Chondrocyte (in vitro differentiated cells): ENCODE results near the gene RAP1GAP2. TPM values are rescaled to one million over a fixed set of nuclear protein-coding genes. Genes with fewer than 3 reads are reported as not detected.

ENCODE experiments used
- DNase-seq: peaks from one replicate; pipeline ENCODE4 v3.0.0; 2021; ENCODE audit warnings: mixed read lengths, low spot score
- H3K27ac Mint-ChIP-seq: one replicate; pipeline ENCODE4 v1.8.0; 2021; ENCODE audit warnings: mild to moderate bottlenecking, moderate library complexity, mixed read lengths; ENCODE audit not compliant: unreplicated experiment
- H3K27me3 Mint-ChIP-seq: 2 replicates; pipeline ENCODE4 v1.8.0; 2021; ENCODE audit warnings: low read depth, mixed read lengths
- H3K36me3 Mint-ChIP-seq: 2 replicates; pipeline ENCODE4 v1.8.0; 2021; ENCODE audit warnings: low read depth, mixed read lengths
- H3K4me1 Mint-ChIP-seq: 2 replicates; pipeline ENCODE4 v1.8.0; 2021; ENCODE audit warnings: low read depth, mild to moderate bottlenecking, mixed read lengths
- H3K4me3 Mint-ChIP-seq: one replicate; pipeline ENCODE4 v1.8.0; 2021; ENCODE audit warnings: mild to moderate bottlenecking, moderate library complexity, mixed read lengths; ENCODE audit not compliant: unreplicated experiment
- H3K9me3 Mint-ChIP-seq: 2 replicates; pipeline ENCODE4 v1.8.0; 2021; ENCODE audit warnings: low read depth, mixed read lengths
- total RNA-seq: library from RNA; stranded (reverse); gene quantifications from 3 replicates; pipeline ENCODE4 v1.2.1, GENCODE V29; 2021
- TF ChIP-seq, protein P1 (sequence below): fragments of 200-600 bp; sonication (generic); IDR thresholded peaks from 2 replicates; pipeline ENCODE4 v1.5.0; 2021; ENCODE audit warnings: antibody characterized with exemption, mild to moderate bottlenecking, moderate library complexity

Gene RAP1GAP2
- total RNA-seq, 1 donor from 2014 or later: 3.4 TPM

DNA sequence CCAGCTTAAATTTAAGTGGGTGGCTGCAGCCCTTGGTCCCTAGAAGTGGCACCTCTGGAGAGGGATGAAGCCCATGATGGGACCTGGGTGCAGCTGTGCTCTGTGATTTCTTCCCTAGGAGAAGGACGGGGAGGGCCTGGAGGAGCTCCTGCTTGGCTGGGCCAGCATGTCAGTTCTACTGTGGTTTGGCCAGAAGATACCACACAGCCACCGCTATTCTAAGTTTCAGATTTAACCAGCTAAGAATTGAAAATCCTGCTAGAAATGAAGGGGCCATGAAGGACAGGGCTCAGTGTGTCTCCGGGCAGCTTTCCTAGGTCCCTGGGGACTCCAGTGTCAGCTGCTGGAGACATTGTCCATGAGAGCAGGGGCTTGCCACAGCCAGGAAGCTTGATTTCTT is 9.7 kb downstream of the RAP1GAP2 start:
- no peak for DNase-seq
- no peak overlapping the region for H3K4me3 Mint-ChIP-seq
- H3K4me1 Mint-ChIP-seq: no peaks in the 10 kb centered on the region
- H3K27me3 Mint-ChIP-seq: peaks cover 28% of the 10 kb centered on the region
- TF ChIP-seq, protein P1, sequence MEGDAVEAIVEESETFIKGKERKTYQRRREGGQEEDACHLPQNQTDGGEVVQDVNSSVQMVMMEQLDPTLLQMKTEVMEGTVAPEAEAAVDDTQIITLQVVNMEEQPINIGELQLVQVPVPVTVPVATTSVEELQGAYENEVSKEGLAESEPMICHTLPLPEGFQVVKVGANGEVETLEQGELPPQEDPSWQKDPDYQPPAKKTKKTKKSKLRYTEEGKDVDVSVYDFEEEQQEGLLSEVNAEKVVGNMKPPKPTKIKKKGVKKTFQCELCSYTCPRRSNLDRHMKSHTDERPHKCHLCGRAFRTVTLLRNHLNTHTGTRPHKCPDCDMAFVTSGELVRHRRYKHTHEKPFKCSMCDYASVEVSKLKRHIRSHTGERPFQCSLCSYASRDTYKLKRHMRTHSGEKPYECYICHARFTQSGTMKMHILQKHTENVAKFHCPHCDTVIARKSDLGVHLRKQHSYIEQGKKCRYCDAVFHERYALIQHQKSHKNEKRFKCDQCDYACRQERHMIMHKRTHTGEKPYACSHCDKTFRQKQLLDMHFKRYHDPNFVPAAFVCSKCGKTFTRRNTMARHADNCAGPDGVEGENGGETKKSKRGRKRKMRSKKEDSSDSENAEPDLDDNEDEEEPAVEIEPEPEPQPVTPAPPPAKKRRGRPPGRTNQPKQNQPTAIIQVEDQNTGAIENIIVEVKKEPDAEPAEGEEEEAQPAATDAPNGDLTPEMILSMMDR: no peak
- no peaks in the 10 kb centered on the region for H3K36me3 Mint-ChIP-seq
- H3K27ac Mint-ChIP-seq: no peak overlapping the region
- H3K9me3 Mint-ChIP-seq: no peaks in the 10 kb centered on the region

DNA sequence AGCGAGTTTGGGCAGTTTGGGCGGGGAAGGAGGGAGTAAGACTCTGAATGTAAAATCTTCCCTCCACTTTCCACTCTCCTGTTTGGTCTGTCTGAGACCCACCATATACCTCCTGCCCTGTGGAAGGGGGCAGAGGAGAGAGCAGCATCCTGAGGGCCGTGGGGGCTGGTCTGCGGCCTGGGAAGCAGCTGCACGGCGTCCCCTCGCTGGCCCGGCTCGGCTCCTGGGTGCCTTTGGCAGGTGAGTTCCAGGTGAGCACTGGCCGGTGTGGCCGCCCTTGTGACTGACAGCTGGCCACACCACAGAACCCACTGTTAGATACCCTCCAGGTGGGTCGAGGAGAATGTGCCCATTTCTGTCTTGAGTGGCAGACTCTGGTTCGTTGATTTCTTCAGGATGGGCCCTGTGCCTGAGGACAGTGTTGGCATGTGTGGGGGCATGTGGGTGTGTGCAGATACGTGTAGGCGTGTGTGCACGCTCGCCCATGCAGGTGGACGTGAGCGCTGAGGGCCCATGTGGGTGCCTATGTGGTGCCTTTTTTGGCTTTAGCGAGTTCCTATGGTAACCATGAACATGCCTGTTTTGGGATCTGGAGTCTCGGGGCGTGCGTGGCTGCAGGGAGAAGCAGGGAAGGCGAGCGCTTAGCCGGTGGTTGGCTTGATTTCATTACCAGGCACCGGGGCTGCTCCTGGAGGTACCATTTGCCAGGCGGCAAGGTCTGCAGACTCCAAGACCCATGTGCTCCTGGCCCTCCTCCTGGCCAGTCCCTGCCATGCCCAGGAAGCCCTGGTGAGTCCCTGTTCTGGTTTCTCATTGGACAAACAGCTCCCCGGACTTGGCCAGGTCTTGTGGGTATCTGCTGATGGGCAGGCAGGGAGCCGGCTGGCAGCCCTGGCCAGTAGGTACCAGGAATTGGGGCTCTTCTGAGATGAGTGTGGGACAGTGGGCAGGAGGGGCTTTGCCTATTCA is 12.4 kb downstream of the RAP1GAP2 start:
- peaks cover 8% of the 10 kb centered on the region for H3K4me1 Mint-ChIP-seq
- H3K27me3 Mint-ChIP-seq: peaks cover 15% of the 10 kb centered on the region
- no peaks in the 10 kb centered on the region for H3K9me3 Mint-ChIP-seq
- no peaks in the 10 kb centered on the region for H3K36me3 Mint-ChIP-seq
- no peak overlapping the region for H3K4me3 Mint-ChIP-seq
- DNase-seq: no peak
- TF ChIP-seq, protein P1: no peak
- H3K27ac Mint-ChIP-seq: no peak overlapping the region

DNA sequence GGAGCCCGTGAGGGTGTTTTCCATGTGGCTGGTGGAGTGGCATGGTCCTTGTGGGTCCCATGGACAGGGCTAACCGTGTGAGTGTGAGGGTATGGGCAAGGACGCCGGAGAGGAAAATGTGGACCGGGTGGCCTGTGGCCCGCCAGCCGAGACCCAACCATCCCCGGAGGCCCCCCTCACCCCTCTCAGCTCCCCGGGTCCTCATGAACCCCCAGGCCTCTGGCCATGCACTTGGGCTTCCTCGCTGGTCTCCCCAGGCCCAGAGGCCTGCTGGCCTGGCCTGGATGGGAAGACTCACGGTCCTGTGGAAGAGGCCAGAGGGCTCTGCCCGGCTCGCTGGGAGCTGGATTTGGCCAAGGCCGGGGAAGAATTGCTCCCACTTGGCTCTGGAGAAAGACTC is 13.1 kb downstream of the RAP1GAP2 start:
- no peaks in the 10 kb centered on the region for H3K36me3 Mint-ChIP-seq
- TF ChIP-seq, protein P1: no peak
- H3K4me1 Mint-ChIP-seq: peaks cover 8% of the 10 kb centered on the region
- H3K27ac Mint-ChIP-seq: no peak overlapping the region
- H3K27me3 Mint-ChIP-seq: peaks cover 12% of the 10 kb centered on the region
- H3K9me3 Mint-ChIP-seq: no peaks in the 10 kb centered on the region
- no peak for DNase-seq
- H3K4me3 Mint-ChIP-seq: no peak overlapping the region

DNA sequence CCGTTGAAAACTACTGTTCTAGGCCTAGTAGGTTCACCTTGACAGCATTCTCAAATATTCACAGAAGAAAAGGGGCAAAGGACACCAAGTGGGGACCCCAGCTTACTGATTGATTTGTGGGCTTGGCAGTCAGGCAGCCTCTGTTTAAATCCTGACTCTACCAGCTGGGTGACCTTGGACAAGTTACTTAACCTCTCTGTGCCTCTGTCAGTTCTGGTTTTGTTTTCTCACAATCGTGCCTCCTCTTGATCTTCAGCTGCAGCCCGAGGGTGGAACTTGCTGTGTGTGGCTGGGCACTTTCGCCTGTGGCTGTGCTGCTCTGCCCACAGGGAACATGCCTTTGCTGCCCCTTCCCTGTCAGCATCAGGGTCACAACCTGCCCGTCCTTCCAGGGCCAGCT is 17.8 kb downstream of the RAP1GAP2 start:
- no peaks in the 10 kb centered on the region for H3K9me3 Mint-ChIP-seq
- TF ChIP-seq, protein P1: no peak
- H3K4me1 Mint-ChIP-seq: peaks cover 8% of the 10 kb centered on the region
- no peak for DNase-seq
- H3K4me3 Mint-ChIP-seq: no peak overlapping the region
- no peaks in the 10 kb centered on the region for H3K36me3 Mint-ChIP-seq
- H3K27me3 Mint-ChIP-seq: no peaks in the 10 kb centered on the region
- no peak overlapping the region for H3K27ac Mint-ChIP-seq

DNA sequence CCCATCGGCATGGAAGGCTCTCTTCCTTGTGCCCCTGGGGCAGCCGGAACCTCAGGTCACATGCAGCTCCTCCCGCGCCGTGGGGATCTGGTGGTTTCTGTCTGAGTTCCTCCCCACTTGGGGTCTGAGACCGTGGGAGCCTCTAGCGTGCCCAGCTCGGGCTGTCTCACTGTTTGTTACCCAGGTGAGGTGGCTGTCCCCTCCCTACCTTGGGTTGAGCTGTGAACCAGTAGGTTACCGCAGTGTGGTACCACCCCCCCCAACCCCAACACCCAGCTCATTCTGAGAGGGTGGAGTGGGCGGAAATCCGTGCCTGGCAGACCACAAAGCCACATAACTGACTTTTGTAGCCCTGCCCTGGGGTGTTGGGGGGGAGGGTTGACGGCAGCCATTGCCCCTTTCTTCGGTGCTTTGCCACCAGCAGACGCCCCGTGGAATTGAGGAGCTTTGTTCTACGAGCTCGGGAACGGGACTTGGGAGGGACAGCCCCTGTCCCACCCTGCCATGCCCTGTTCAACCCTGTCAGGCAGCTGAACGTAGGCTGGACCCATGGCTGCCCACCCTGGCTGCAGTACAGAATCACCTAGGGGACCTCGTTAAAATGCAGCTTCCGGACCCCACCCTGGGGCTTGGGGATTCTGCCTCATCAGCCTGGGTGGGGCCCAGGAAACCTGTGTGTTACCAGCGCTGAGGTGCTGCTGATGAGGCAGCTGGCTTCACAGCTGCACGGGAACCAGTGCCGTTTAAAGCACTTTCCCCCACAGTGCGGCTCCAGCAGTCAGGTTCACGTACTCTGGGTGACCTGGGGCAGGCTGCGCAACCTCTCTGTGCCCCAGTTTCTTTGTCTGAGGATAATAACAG is 18.5 kb downstream of the RAP1GAP2 start:
- TF ChIP-seq, protein P1: no peak
- no peak overlapping the region for H3K4me3 Mint-ChIP-seq
- no peaks in the 10 kb centered on the region for H3K27me3 Mint-ChIP-seq
- H3K36me3 Mint-ChIP-seq: no peaks in the 10 kb centered on the region
- no peaks in the 10 kb centered on the region for H3K9me3 Mint-ChIP-seq
- no peak for DNase-seq
- H3K4me1 Mint-ChIP-seq: peaks cover 8% of the 10 kb centered on the region
- no peak overlapping the region for H3K27ac Mint-ChIP-seq
